Left forelimb (tissue), 1 donor: ENCODE measurements around the gene ABCB9.
"Not testable (repeated sequence)": the region's sequence is repeated elsewhere in the genome, so short reads cannot be mapped to it uniquely, and the experiment has no call there.

Experiments used
- DNase-seq: peaks from one replicate; pipeline ENCODE4 v3.0.0-alpha.2; 2018; ENCODE audit warnings: low spot score

ABCB9 gene

GRCh38 chr12:122965851-122966742, at the start of gene ABCB9:
TSS of gene ABCB9 (minus strand) at chr12:122966463. CDS start at chr12:122960235, 6,228 bp downstream.
- peak; percentile 88 for DNase-seq

- not testable (repeated sequence) for DNase-seq
These were observed 48.2 kb upstream of the ABCB9 start for GRCh38 chr12:123014473-123014872.

GRCh38 chr12:123013185-123014095, 47.2 kb upstream of the ABCB9 start:
- no peak for DNase-seq

- no peak for DNase-seq
These were observed 45.4 kb upstream of the ABCB9 start for GRCh38 chr12:123011701-123012100.

GRCh38 chr12:123010681-123011080, 44.4 kb upstream of the ABCB9 start:
- DNase-seq, result no peak

- no peak for DNase-seq
These were observed 43.8 kb upstream of the ABCB9 start for GRCh38 chr12:123010110-123010509.

GRCh38 chr12:123006977-123007376, 40.7 kb upstream of the ABCB9 start:
- no peak for DNase-seq

GRCh38 chr12:123005081-123005626, 38.9 kb upstream of the ABCB9 start:
- no peak for DNase-seq

- DNase-seq, result no peak
These were observed 38.0 kb upstream of the ABCB9 start for GRCh38 chr12:123004287-123004686.

- no peak for DNase-seq
These were observed 37.0 kb upstream of the ABCB9 start for GRCh38 chr12:123003257-123003656.

- DNase-seq, result no peak
These were observed 35.2 kb upstream of the ABCB9 start for GRCh38 chr12:123001464-123001863.

GRCh38 chr12:123000578-123000977, 34.3 kb upstream of the ABCB9 start:
- DNase-seq, result no peak

GRCh38 chr12:122999986-123000420, 33.7 kb upstream of the ABCB9 start:
- no peak for DNase-seq

GRCh38 chr12:122999196-122999946, 33.1 kb upstream of the ABCB9 start:
- no peak for DNase-seq

GRCh38 chr12:122998316-122998715, 32.1 kb upstream of the ABCB9 start:
- DNase-seq, result no peak

GRCh38 chr12:122997343-122998250, 31.3 kb upstream of the ABCB9 start:
- DNase-seq, result no peak

- DNase-seq, result no peak
These were observed 30.5 kb upstream of the ABCB9 start for GRCh38 chr12:122996621-122997342.

- DNase-seq, result no peak
These were observed 29.9 kb upstream of the ABCB9 start for GRCh38 chr12:122996188-122996601.

GRCh38 chr12:122995503-122996187, 29.4 kb upstream of the ABCB9 start:
- no peak for DNase-seq
